GM10847 (cell line): ENCODE results near the gene TANK.

Experiments
- POLR2A ChIP-seq: IDR thresholded peaks from 2 replicates; pipeline ENCODE4 v1.6.1; 2011; ENCODE audit not compliant: insufficient read length; ENCODE audit errors: extremely low read depth

Gene TANK

DNA sequence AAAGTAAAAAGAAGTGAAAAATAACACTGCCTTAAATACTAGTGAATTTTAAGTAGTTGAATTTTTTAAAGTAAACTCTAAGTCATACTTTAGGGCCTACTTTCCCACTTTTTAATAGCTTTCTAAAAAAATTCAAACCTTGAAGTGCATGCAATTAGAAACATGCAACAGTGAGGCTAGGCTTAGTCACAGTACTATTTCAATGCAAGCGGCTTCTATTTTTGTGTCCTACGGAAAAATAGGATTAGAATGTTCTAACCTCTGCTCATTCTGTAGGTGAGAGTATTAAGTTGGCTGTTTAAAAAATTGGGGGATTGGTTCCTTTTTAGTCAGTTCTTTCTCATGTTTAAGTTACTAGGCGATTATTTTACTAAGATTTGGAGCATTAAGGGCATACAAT, 108.9 kb downstream of the TANK start:
- no peak for TF ChIP-seq POLR2A

DNA sequence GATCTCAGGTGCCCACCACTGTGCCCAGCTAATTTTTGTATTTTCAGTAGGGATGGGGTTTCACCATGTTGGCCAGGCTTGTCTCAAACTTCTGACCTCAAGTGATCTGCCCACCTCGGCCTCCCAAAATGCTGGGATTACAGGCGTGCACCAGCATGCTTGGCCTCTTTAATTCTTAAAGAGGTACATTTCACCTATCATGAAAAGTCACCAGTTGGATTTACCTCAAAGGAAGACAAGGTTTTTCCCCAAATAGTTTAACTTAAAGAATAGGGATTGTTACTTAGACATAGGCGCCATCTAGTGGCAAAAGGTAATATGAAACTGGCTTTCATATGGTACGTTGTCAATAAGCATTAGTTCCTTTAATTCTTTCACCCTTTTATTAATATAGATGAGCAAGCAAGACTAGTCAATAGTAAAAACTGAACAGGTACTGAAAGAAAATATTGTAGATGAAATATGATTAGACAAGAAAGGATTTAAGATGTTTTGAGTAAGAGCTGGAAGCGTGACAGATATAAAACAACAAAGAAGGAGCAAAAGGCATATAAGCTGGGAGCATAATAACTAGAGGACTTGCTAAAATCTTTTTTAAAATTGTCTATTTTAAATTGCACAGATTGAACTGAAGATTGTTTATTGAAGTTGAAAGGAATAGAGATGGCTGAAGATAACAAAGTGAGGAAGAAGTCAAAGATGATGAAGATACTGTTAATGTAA, 113.0 kb downstream of the TANK start:
- no peak for TF ChIP-seq POLR2A

DNA sequence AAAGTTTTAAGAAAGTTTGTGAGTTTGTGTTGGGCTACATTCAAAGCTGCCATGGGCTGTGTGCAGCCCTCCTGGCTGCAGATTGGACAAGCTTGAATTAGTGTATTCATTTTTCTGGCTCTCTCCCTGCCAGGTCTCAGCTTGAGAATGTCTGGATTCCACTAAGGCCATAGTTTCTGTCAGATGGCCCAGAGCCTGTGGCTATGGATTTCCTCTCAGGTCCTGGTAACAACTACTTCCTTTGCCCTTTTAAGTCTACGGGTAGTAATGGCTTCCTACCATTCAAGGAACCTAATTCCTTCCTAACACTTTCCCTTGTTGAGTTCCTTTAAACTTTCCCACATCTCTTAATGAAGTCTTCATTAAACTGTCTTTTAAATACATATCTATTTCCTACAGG, 123.7 kb downstream of the TANK start:
- TF ChIP-seq POLR2A: no peak
